Stomach (tissue), 4 donors: Measurements from ENCODE around the gene C2CD2.

Experiments used
- CTCF ChIP-seq, 7 experiments: fragments of 450-650 bp in 4 of 7; fragments of 200-600 bp in 3 of 7; sonication (generic) in 3 of 7; IDR thresholded peaks; one replicate each; pipeline ENCODE4 v1.5.1; 2016 to 2019; ENCODE audit warnings: antibody characterized with exemption in 7 of 7, control low read depth in 2 of 7, mild to moderate bottlenecking in 1 of 7
- EP300 ChIP-seq: sonication (generic); formaldehyde crosslinking; IDR thresholded peaks from one replicate; pipeline ENCODE4 v1.6.1; 2017; ENCODE audit warnings: antibody characterized with exemption
- POLR2A ChIP-seq, 4 donors: fragments of 450-650 bp; IDR thresholded peaks; one replicate each; pipeline ENCODE4 v1.6.1; 2016; ENCODE audit warnings: antibody characterized with exemption in 4 of 4, control low read depth in 2 of 4, mild to moderate bottlenecking in 1 of 4, moderate library complexity in 1 of 4

- TF ChIP-seq CTCF (IDR thresholded peaks at IDR 0.05) (no peak), EP300 (no peak), POLR2A (IDR thresholded peaks at IDR 0.05) (no peak)
These were observed 8.7 kb upstream of the C2CD2 start for GRCh38 chr21:41962425-41962966.
